K562 (cell line): ENCODE measurements around the gene TADA2A. TPM values are rescaled to one million over a fixed set of nuclear protein-coding genes. Genes with fewer than 3 reads are reported as not detected.
A peak's percentile ranks its signal among the peaks of the same experiment; 100 is the strongest.

ENCODE experiments used
- SMC3 ChIP-seq: conservative IDR thresholded peaks from 2 replicates; pipeline ENCODE4 v1.6.1; 2011; ENCODE audit warnings: low read depth, low read length, improper control_type of control experiment; ENCODE audit not compliant: insufficient read depth
- TRIM24 ChIP-seq, 2 experiments: fragments of 450-650 bp; IDR thresholded peaks; 2 replicates each; pipeline ENCODE4 v1.6.1; 2016
- polyA plus RNA-seq, 8 experiments: library from polyadenylated mRNA; depleted of rRNA in 4 of 8; stranded (reverse) in 5 of 8; unstranded in 3 of 8; fragments of >200 nt; fragmentation: Nextera tagmentation in 2 of 8; fragmentation: Illumina TruSeq in 1 of 8; extraction: Ambion mirVana in 2 of 8; extraction: Trizol in 1 of 8; gene quantifications; 2 replicates each; pipeline versions ENCODE4 v1.2.1 to v1.2.3, GENCODE V29; 2011 to 2014; ENCODE audit warnings: inconsistent platforms in 1 of 8, missing spikeins in 1 of 8
- total RNA-seq, 7 experiments: library from RNA; depleted of rRNA in 6 of 7; stranded (reverse); fragments of >200 nt in 6 of 7; fragmentation: Illumina TruSeq in 2 of 7; extraction: Trizol in 2 of 7; gene quantifications; 2 replicates each; pipeline versions ENCODE4 v1.2.1 to v1.2.3, GENCODE V29; 2011 to 2021; ENCODE audit warnings: low replicate concordance in 1 of 7

Gene TADA2A
- total and polyA plus RNA-seq, 9 of the 15 experiments (the other 6 are each of a cell fraction or from before 2014, with no cell fraction given) = 13.8 to 37.7 (median 25.0) TPM

DNA sequence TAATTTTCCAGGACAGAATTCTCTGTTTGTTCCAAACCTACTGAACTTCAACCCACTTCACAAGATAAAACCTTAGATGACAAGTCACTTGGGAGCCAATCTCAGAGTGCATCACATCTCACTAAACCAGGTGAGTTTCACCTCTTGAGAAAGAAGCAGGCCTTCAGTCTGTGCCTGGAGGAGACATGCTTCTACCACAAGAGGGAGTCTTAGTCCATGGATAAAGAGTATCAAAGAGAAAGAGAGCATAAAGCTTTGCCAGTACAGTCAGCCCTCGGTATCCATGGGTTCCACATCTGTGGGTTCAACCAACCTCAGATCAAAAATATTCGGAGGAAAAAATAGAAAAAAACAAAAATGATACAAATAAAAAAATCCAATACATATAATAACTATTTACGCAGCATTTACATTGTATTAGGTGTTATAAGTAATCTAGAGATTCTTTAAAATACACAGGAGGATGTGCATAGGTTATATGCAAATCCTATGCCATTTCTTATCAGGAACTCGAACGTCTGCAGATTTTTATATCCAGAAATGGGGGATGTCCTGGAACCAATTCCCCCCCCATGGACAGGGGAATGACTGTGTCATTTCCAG, 120.7 kb downstream of the TADA2A start (continued):
- TF ChIP-seq SMC3 (peak; percentile 49), TRIM24 (IDR thresholded peaks at IDR 0.05) (no peak)

Other genes with a start within 250 kb of the TADA2A start
- gene C17orf78, start 30.9 kb upstream of the TADA2A start, total RNA-seq (2014; rRNA removed) = not detected in 2 replicates
- gene C17orf78, start 30.9 kb upstream of the TADA2A start, total RNA-seq (2014; rRNA removed; fragmentation: Illumina TruSeq; extraction: Trizol) = not detected in 2 replicates
- gene C17orf78, start 30.9 kb upstream of the TADA2A start, total RNA-seq (2015; rRNA removed; fragmentation: Illumina TruSeq; extraction: Trizol) = not detected in 2 replicates
- gene C17orf78, start 30.9 kb upstream of the TADA2A start, total RNA-seq (2021) = not detected in 2 replicates
- gene C17orf78, start 30.9 kb upstream of the TADA2A start, polyA plus RNA-seq (2011; rRNA removed) = not detected in 2 replicates
- not detected in 2 replicates for gene C17orf78, start 30.9 kb upstream of the TADA2A start, polyA plus RNA-seq (2014; fragmentation: Illumina TruSeq; extraction: Trizol)
- gene C17orf78, start 30.9 kb upstream of the TADA2A start, polyA plus RNA-seq (2014; fragmentation: Nextera tagmentation; extraction: Ambion mirVana) = not detected
- not detected in 2 replicates for gene C17orf78, start 30.9 kb upstream of the TADA2A start, polyA plus RNA-seq (2014; rRNA removed)
- gene ACACA, start 50 bp upstream of the TADA2A start, total RNA-seq (2014; rRNA removed) = 47.0 and 67.8 TPM in 2 replicates
- gene ACACA, start 50 bp upstream of the TADA2A start, total RNA-seq (2014; rRNA removed; fragmentation: Illumina TruSeq; extraction: Trizol) = 88.4 and 95.3 TPM in 2 replicates
- gene ACACA, start 50 bp upstream of the TADA2A start, total RNA-seq (2015; rRNA removed; fragmentation: Illumina TruSeq; extraction: Trizol) = 94.7 and 100 TPM in 2 replicates
- 135 and 151 TPM in 2 replicates for gene ACACA, start 50 bp upstream of the TADA2A start, total RNA-seq (2021)
- gene ACACA, start 50 bp upstream of the TADA2A start, polyA plus RNA-seq (2011; rRNA removed) = 64.7 and 103 TPM in 2 replicates
- gene ACACA, start 50 bp upstream of the TADA2A start, polyA plus RNA-seq (2014; fragmentation: Illumina TruSeq; extraction: Trizol) = 93.5 and 94.1 TPM in 2 replicates
- gene ACACA, start 50 bp upstream of the TADA2A start, polyA plus RNA-seq (2014; fragmentation: Nextera tagmentation; extraction: Ambion mirVana) = 10 to 100 TPM; 35.9 to 42.9 TPM
- gene ACACA, start 50 bp upstream of the TADA2A start, polyA plus RNA-seq (2014; rRNA removed) = 54.9 and 55.3 TPM in 2 replicates
- gene DUSP14, start 83.0 kb downstream of the TADA2A start, total RNA-seq (2014; rRNA removed) = 27.7 and 37.2 TPM in 2 replicates
- 19.6 and 20.2 TPM in 2 replicates for gene DUSP14, start 83.0 kb downstream of the TADA2A start, total RNA-seq (2014; rRNA removed; fragmentation: Illumina TruSeq; extraction: Trizol)
- gene DUSP14, start 83.0 kb downstream of the TADA2A start, total RNA-seq (2015; rRNA removed; fragmentation: Illumina TruSeq; extraction: Trizol) = 23.6 and 26.9 TPM in 2 replicates
- gene DUSP14, start 83.0 kb downstream of the TADA2A start, total RNA-seq (2021) = 24.8 and 25.3 TPM in 2 replicates
- 21.4 and 36.7 TPM in 2 replicates for gene DUSP14, start 83.0 kb downstream of the TADA2A start, polyA plus RNA-seq (2011; rRNA removed)
- gene DUSP14, start 83.0 kb downstream of the TADA2A start, polyA plus RNA-seq (2014; fragmentation: Illumina TruSeq; extraction: Trizol) = 36.2 and 43.1 TPM in 2 replicates
- 10 to 100 TPM; 64.0 to 74.0 TPM for gene DUSP14, start 83.0 kb downstream of the TADA2A start, polyA plus RNA-seq (2014; fragmentation: Nextera tagmentation; extraction: Ambion mirVana)
- 31.8 and 38.0 TPM in 2 replicates for gene DUSP14, start 83.0 kb downstream of the TADA2A start, polyA plus RNA-seq (2014; rRNA removed)
- 10.6 and 13.8 TPM in 2 replicates for gene SYNRG, start 202.5 kb downstream of the TADA2A start, total RNA-seq (2014; rRNA removed)
- gene SYNRG, start 202.5 kb downstream of the TADA2A start, total RNA-seq (2014; rRNA removed; fragmentation: Illumina TruSeq; extraction: Trizol) = 15.1 and 16.9 TPM in 2 replicates
- 17.6 and 19.7 TPM in 2 replicates for gene SYNRG, start 202.5 kb downstream of the TADA2A start, total RNA-seq (2015; rRNA removed; fragmentation: Illumina TruSeq; extraction: Trizol)
- 27.8 and 28.2 TPM in 2 replicates for gene SYNRG, start 202.5 kb downstream of the TADA2A start, total RNA-seq (2021)
- 11.7 and 18.4 TPM in 2 replicates for gene SYNRG, start 202.5 kb downstream of the TADA2A start, polyA plus RNA-seq (2011; rRNA removed)
- 21.8 and 23.4 TPM in 2 replicates for gene SYNRG, start 202.5 kb downstream of the TADA2A start, polyA plus RNA-seq (2014; fragmentation: Illumina TruSeq; extraction: Trizol)
- 1 to 10 TPM; 2.9 to 4.9 TPM for gene SYNRG, start 202.5 kb downstream of the TADA2A start, polyA plus RNA-seq (2014; fragmentation: Nextera tagmentation; extraction: Ambion mirVana)
- gene SYNRG, start 202.5 kb downstream of the TADA2A start, polyA plus RNA-seq (2014; rRNA removed) = 13.4 and 13.6 TPM in 2 replicates
- 19.1 and 22.1 TPM in 2 replicates for gene DDX52, start 236.6 kb downstream of the TADA2A start, total RNA-seq (2014; rRNA removed)
- gene DDX52, start 236.6 kb downstream of the TADA2A start, total RNA-seq (2014; rRNA removed; fragmentation: Illumina TruSeq; extraction: Trizol) = 50.5 and 59.2 TPM in 2 replicates
- 33.3 and 39.5 TPM in 2 replicates for gene DDX52, start 236.6 kb downstream of the TADA2A start, total RNA-seq (2015; rRNA removed; fragmentation: Illumina TruSeq; extraction: Trizol)
- gene DDX52, start 236.6 kb downstream of the TADA2A start, total RNA-seq (2021) = 37.0 and 37.6 TPM in 2 replicates
- 11.6 and 22.0 TPM in 2 replicates for gene DDX52, start 236.6 kb downstream of the TADA2A start, polyA plus RNA-seq (2011; rRNA removed)
- gene DDX52, start 236.6 kb downstream of the TADA2A start, polyA plus RNA-seq (2014; fragmentation: Illumina TruSeq; extraction: Trizol) = 38.3 and 50.1 TPM in 2 replicates
- 10 to 100 TPM; 30.2 to 34.8 TPM for gene DDX52, start 236.6 kb downstream of the TADA2A start, polyA plus RNA-seq (2014; fragmentation: Nextera tagmentation; extraction: Ambion mirVana)
- gene DDX52, start 236.6 kb downstream of the TADA2A start, polyA plus RNA-seq (2014; rRNA removed) = 20.8 and 24.2 TPM in 2 replicates